B cell (primary cell): ENCODE data around the gene AUNIP. TPM values are rescaled to one million over a fixed set of nuclear protein-coding genes. Genes with fewer than 3 reads are reported as not detected.

Experiments
- ATAC-seq: fragments of 200-7000 bp; cut with Tn5 transposase; one replicate; pipeline ENCODE4 v1.10.0; 2021; ENCODE audit warnings: low read depth, mild to moderate bottlenecking, moderate number of reproducible peaks, moderate library complexity
- CTCF ChIA-PET: fragments of 350-600 bp; sonication (Branson Sonifier 250); formaldehyde crosslinking; loops from one replicate; lab custom pipeline; 2021; ENCODE audit warnings: antibody characterized with exemption, inconsistent platforms; lab: Charles Lee
- POLR2A ChIA-PET: fragments of 350-600 bp; sonication (Branson Sonifier 250); formaldehyde crosslinking; loops from one replicate; lab custom pipeline; 2021; ENCODE audit warnings: antibody characterized with exemption; lab: Charles Lee
- DNase-seq: peaks from one replicate; pipeline ENCODE4 v3.0.0; 2013
- H2AFZ ChIP-seq: 2 replicates; pipeline ENCODE4 v1.6.1; 2012; ENCODE audit warnings: mild to moderate bottlenecking, low read depth, low read length; ENCODE audit not compliant: insufficient read depth, poor library complexity, severe bottlenecking
- H3K27ac ChIP-seq, 2 donors: 1 replicate in 1 of 2; 2 replicates in 1 of 2; pipeline ENCODE4 v1.5.1; 2012 to 2013; ENCODE audit warnings: low read length in 2 of 2, mild to moderate bottlenecking in 2 of 2, moderate library complexity in 1 of 2
- H3K27me3 ChIP-seq, 4 experiments: fragments of 200-600 bp in 1 of 4; sonication (generic) in 1 of 4; replicated peaks in 1 of 4; 1 replicate in 2 of 4; 2 replicates in 2 of 4; pipeline versions ENCODE4 v1.6.1 to v1.7.0; 2013 to 2016; ENCODE audit warnings: low read length in 3 of 4, mild to moderate bottlenecking in 2 of 4, mixed read lengths in 1 of 4, moderate library complexity in 1 of 4; ENCODE audit not compliant: insufficient read depth in 4 of 4, control insufficient read depth in 3 of 4; ENCODE audit errors: control extremely low read depth in 1 of 4
- H3K36me3 ChIP-seq, 2 experiments: replicated peaks in 1 of 2; 1 replicate in 1 of 2; 2 replicates in 1 of 2; pipeline versions ENCODE4 v1.6.1 to v1.7.1; 2013; ENCODE audit warnings: low read length in 1 of 2; ENCODE audit not compliant: insufficient read depth in 2 of 2, control insufficient read depth in 1 of 2; ENCODE audit errors: control extremely low read depth in 1 of 2, extremely low read depth in 1 of 2
- H3K4me1 ChIP-seq, 2 donors: fragments of 200-600 bp in 1 of 2; sonication (generic) in 1 of 2; 1 replicate in 1 of 2; 2 replicates in 1 of 2; pipeline versions ENCODE4 v1.5.1 to v1.6.1; 2013 to 2017; ENCODE audit warnings: low read length in 2 of 2; ENCODE audit not compliant: control insufficient read depth in 2 of 2, insufficient read depth in 2 of 2
- H3K4me2 ChIP-seq: replicated peaks from 2 replicates; pipeline ENCODE3; 2012; ENCODE audit warnings: mild to moderate bottlenecking, low read depth, low read length; ENCODE audit not compliant: poor library complexity, severe bottlenecking
- H3K4me3 ChIP-seq, 5 experiments: fragments of 200-600 bp in 1 of 5; sonication (generic) in 1 of 5; 1 replicate in 3 of 5; 2 replicates in 2 of 5; pipeline versions ENCODE4 v1.5.1 to v1.7.0; 2011 to 2016; ENCODE audit warnings: low read length in 4 of 5, mild to moderate bottlenecking in 4 of 5, low read depth in 2 of 5, control low read depth in 1 of 5, moderate library complexity in 1 of 5; ENCODE audit not compliant: insufficient read depth in 1 of 5; ENCODE audit errors: control extremely low read depth in 1 of 5, extremely low read depth in 1 of 5
- H3K79me2 ChIP-seq: fragments of 200-600 bp; sonication (generic); one replicate; pipeline ENCODE4 v1.6.0; 2016; ENCODE audit warnings: low read length; ENCODE audit not compliant: control insufficient read depth, insufficient read depth
- H3K9ac ChIP-seq: fragments of 200-600 bp; sonication (generic); 2 replicates; pipeline ENCODE4 v1.6.1; 2017; ENCODE audit warnings: mild to moderate bottlenecking, low read length, moderate library complexity
- H3K9me3 ChIP-seq, 3 donors: one replicate each; pipeline versions ENCODE4 v1.6.1 to v1.7.1; 2013; ENCODE audit warnings: low read length in 2 of 3; ENCODE audit not compliant: control insufficient read depth in 2 of 3, insufficient read depth in 1 of 3; ENCODE audit errors: control extremely low read depth in 1 of 3
- H4K20me1 ChIP-seq: 2 replicates; pipeline ENCODE4 v1.6.0; 2012; ENCODE audit warnings: mild to moderate bottlenecking, low read length; ENCODE audit not compliant: insufficient read depth, control insufficient read depth, poor library complexity, severe bottlenecking
- H3K27ac Mint-ChIP-seq: one replicate; pipeline ENCODE4 v1.8.0; 2021; ENCODE audit warnings: mixed read lengths
- H3K27me3 Mint-ChIP-seq: one replicate; pipeline ENCODE4 v1.8.0; 2021; ENCODE audit warnings: mixed read lengths
- H3K4me1 Mint-ChIP-seq: one replicate; pipeline ENCODE4 v1.8.0; 2021; ENCODE audit warnings: mixed read lengths
- H3K4me3 Mint-ChIP-seq: one replicate; pipeline ENCODE4 v1.8.0; 2021; ENCODE audit warnings: mixed read lengths
- H3K9me3 Mint-ChIP-seq: one replicate; pipeline ENCODE4 v1.8.0; 2022; ENCODE audit warnings: mixed read lengths; ENCODE audit not compliant: insufficient read depth
- EZH2 ChIP-seq: IDR thresholded peaks from 2 replicates; pipeline ENCODE4 v1.6.1; 2012; ENCODE audit warnings: borderline replicate concordance, low read depth, mild to moderate bottlenecking, moderate library complexity, low read length; ENCODE audit not compliant: insufficient read depth, poor library complexity, severe bottlenecking
- WGBS: methylation state at CpG from one replicate; pipeline ENCODE4 v1.1.5; 2013; ENCODE audit warnings: missing lambda C conversion rate; ENCODE audit not compliant: insufficient coverage; 5-methylcytosine and 5-hydroxymethylcytosine counted together
- intact Hi-C: fragments of 100-400 bp; cut with micrococcal nuclease; formaldehyde crosslinking; loops from one replicate; pipeline ENCODE4 v1.10.0; 2022
- polyA plus RNA-seq: library from polyadenylated mRNA; depleted of rRNA; stranded (reverse); fragments of >200 nt; gene quantifications from 2 replicates; pipeline ENCODE4 v1.2.3, GENCODE V29; 2012
- total RNA-seq, 2 donors: library from RNA; stranded (reverse); fragments of 120-200 nt in 1 of 2; gene quantifications; 1 replicate in 1 of 2; 2 replicates in 1 of 2; pipeline versions ENCODE4 v1.2.3 to v1.2.4, GENCODE V29; 2013 to 2022
- TF ChIP-seq, protein P1 (sequence below): fragments of 200-600 bp; IDR thresholded peaks from one replicate; pipeline ENCODE4 v1.8.0; 2022; ENCODE audit warnings: antibody characterized with exemption, mild to moderate bottlenecking

Gene AUNIP
- total and polyA plus RNA-seq, 2 donors (not counting 1 experiment from before 2014, with no cell fraction given) = 0.27 TPM; not detected in 1

DNA sequence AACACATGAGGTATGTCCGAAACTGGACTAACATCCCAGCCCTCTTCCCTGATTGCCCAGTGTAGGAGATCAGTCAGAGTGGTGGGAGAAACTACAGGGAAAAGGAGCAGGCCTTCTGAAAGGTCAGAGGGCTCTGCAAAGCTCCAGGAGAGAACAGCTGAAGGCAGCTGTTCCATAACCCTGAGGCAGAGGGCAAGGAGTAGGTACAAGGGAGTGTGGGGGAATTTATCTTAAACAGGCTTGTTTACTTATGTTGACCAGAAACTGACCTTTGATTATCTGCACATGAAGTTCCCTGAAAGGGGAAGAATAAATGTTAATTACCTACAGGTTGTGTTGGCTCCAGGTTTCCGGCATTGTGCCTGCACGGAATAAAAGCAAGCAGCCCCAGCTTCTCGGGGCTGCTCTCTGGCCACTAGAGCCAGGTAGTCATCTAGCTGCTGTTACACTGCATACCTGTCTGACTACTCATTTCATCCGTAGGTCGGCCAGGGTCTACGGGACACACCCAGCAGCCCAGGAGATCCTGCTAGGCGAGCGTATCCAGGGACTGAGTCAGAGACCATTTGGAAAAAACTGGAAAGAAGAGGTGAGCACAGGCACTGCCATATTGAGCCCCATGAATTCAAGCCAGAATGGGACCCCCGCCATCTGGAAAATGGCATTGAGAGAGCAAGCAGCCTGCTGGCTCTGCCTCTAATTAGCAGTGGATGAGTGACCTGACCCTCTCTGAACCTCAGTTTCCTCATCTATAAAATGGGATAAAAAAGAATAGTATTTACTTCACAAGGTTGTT, 31.2 kb upstream of the AUNIP start:
- WGBS = 97% methylated on average over 9 of the region's 10 CpGs
- intact Hi-C loops = loop anchor here (10.0 kb wide), 1 partner anchor 254 kb away; no protein-coding TSS in a partner anchor
- CTCF ChIA-PET = no interaction called here
- Histone ChIP-seq H3K79me2 (no peaks in the 10 kb centered on the region), H3K4me3 (no peak overlapping the region), H3K27ac (no peak overlapping the region), H3K9ac (no peak overlapping the region), H4K20me1 (no peaks in the 10 kb centered on the region), H3K9me3 (no peaks in the 10 kb centered on the region), H3K4me2 (no peak overlapping the region), H3K4me1 (peaks cover 0 to 7% of the 10 kb centered on the region in 2 donors), H3K27me3 (no peaks in the 10 kb centered on the region), H3K36me3 (no peaks in the 10 kb centered on the region), H2AFZ (no peak overlapping the region)
- Mint-ChIP-seq H3K9me3 (no peaks in the 10 kb centered on the region), H3K27me3 (no peaks in the 10 kb centered on the region), H3K4me1 (peaks cover 6% of the 10 kb centered on the region), H3K4me3 (no peak overlapping the region), H3K27ac (no peak overlapping the region)
- DNase-seq (no peak), ATAC-seq (no peak)
- TF ChIP-seq, protein P1, sequence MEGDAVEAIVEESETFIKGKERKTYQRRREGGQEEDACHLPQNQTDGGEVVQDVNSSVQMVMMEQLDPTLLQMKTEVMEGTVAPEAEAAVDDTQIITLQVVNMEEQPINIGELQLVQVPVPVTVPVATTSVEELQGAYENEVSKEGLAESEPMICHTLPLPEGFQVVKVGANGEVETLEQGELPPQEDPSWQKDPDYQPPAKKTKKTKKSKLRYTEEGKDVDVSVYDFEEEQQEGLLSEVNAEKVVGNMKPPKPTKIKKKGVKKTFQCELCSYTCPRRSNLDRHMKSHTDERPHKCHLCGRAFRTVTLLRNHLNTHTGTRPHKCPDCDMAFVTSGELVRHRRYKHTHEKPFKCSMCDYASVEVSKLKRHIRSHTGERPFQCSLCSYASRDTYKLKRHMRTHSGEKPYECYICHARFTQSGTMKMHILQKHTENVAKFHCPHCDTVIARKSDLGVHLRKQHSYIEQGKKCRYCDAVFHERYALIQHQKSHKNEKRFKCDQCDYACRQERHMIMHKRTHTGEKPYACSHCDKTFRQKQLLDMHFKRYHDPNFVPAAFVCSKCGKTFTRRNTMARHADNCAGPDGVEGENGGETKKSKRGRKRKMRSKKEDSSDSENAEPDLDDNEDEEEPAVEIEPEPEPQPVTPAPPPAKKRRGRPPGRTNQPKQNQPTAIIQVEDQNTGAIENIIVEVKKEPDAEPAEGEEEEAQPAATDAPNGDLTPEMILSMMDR = no peak
- TF ChIP-seq EZH2 = no peak
- POLR2A ChIA-PET = no interaction called here

- no peak overlapping the region for H3K4me2 ChIP-seq
- no peak overlapping the region for H2AFZ ChIP-seq
- no peaks in the 10 kb centered on the region for H4K20me1 ChIP-seq
- Mint-ChIP-seq H3K4me3 (no peak overlapping the region), H3K4me1 (no peaks in the 10 kb centered on the region), H3K27me3 (no peaks in the 10 kb centered on the region), H3K9me3 (no peaks in the 10 kb centered on the region), H3K27ac (no peak overlapping the region)
- no peaks in the 10 kb centered on the region for H3K79me2 ChIP-seq
- H3K36me3 ChIP-seq = no peaks in the 10 kb centered on the region
- ATAC-seq (no peak), DNase-seq (no peak)
- no peak overlapping the region for H3K27ac ChIP-seq
- H3K9ac ChIP-seq = no peak overlapping the region
- H3K4me1 ChIP-seq = no peaks in the 10 kb centered on the region
- ChIA-PET CTCF (no interaction called here), POLR2A (no interaction called here)
- intact Hi-C loops = no loop called here
- WGBS = 93% methylated on average over 3 of the region's 3 CpGs
- H3K4me3 ChIP-seq = no peak overlapping the region
- no peaks in the 10 kb centered on the region for H3K9me3 ChIP-seq
- no peaks in the 10 kb centered on the region for H3K27me3 ChIP-seq
- no peak for TF ChIP-seq EZH2
- TF ChIP-seq, protein P1 = no peak
These were observed 30.2 kb upstream of the AUNIP start for GRCh38 chr1:25889470-25889869.
